KMS-11 (cell line): Measurements from ENCODE around the gene EPHB3.

Source experiments
- H2AFZ ChIP-seq: fragments of 200-600 bp; sonication (generic); 2 replicates; pipeline ENCODE4 v1.6.1; 2016; ENCODE audit warnings: antibody characterized with exemption, mixed run types, low read depth
- H3K27ac ChIP-seq: fragments of 200-600 bp; sonication (generic); 2 replicates; pipeline ENCODE4 v1.6.1; 2016; ENCODE audit warnings: mild to moderate bottlenecking, mixed run types
- H3K27me3 ChIP-seq: fragments of 200-600 bp; sonication (generic); 2 replicates; pipeline ENCODE4 v1.6.1; 2017; ENCODE audit warnings: mild to moderate bottlenecking, low read depth, mixed run types, moderate library complexity; ENCODE audit not compliant: insufficient read depth
- H3K36me3 ChIP-seq: fragments of 200-600 bp; sonication (generic); 2 replicates; pipeline ENCODE4 v1.6.1; 2017; ENCODE audit warnings: mild to moderate bottlenecking, mixed run types; ENCODE audit not compliant: insufficient read depth
- H3K4me1 ChIP-seq: fragments of 200-600 bp; sonication (generic); 2 replicates; pipeline ENCODE4 v1.6.1; 2016; ENCODE audit warnings: mild to moderate bottlenecking, low read depth, mixed run types; ENCODE audit not compliant: poor library complexity, severe bottlenecking
- H3K4me2 ChIP-seq: fragments of 200-600 bp; sonication (generic); 2 replicates; pipeline ENCODE4 v1.7.0; 2016; ENCODE audit warnings: mild to moderate bottlenecking, mixed run types
- H3K4me3 ChIP-seq: fragments of 200-600 bp; sonication (generic); IDR thresholded peaks from 2 replicates; pipeline ENCODE4 v1.6.1; 2017; ENCODE audit warnings: low read depth, low read length, mixed read lengths; ENCODE audit not compliant: insufficient read depth
- H3K79me2 ChIP-seq: fragments of 200-600 bp; sonication (generic); 2 replicates; pipeline ENCODE4 v1.6.1; 2016; ENCODE audit warnings: low read depth, mixed run types; ENCODE audit not compliant: insufficient read depth
- H3K9ac ChIP-seq: fragments of 200-600 bp; sonication (generic); 2 replicates; pipeline ENCODE4 v1.6.1; 2016; ENCODE audit warnings: mild to moderate bottlenecking, mixed run types
- H4K20me1 ChIP-seq: fragments of 200-600 bp; sonication (generic); 2 replicates; pipeline ENCODE4 v1.6.1; 2016; ENCODE audit warnings: mild to moderate bottlenecking, mixed run types; ENCODE audit not compliant: insufficient read depth
- CTCF ChIP-seq: fragments of 200-600 bp; sonication (generic); conservative IDR thresholded peaks from 2 replicates; pipeline ENCODE4 v1.6.1; 2017; ENCODE audit warnings: low read depth, mild to moderate bottlenecking, antibody characterized with exemption, low read length, moderate library complexity, mixed read lengths

The EPHB3 gene

GRCh38 chr3:184566441-184567414 lies 5.1 kb downstream of the EPHB3 start:
- Histone ChIP-seq H3K4me3 (no peak overlapping the region), H4K20me1 (no peaks in the 10 kb centered on the region), H2AFZ (no peak overlapping the region), H3K27ac (no peak overlapping the region), H3K79me2 (no peaks in the 10 kb centered on the region), H3K36me3 (no peaks in the 10 kb centered on the region), H3K27me3 (peaks cover 30% of the 10 kb centered on the region), H3K9ac (no peak overlapping the region), H3K4me1 (no peaks in the 10 kb centered on the region), H3K4me2 (no peak overlapping the region)
- TF ChIP-seq CTCF, result no peak

- no peak overlapping the region for H3K9ac ChIP-seq
- no peak overlapping the region for H2AFZ ChIP-seq
- H4K20me1 ChIP-seq, result no peaks in the 10 kb centered on the region
- H3K4me1 ChIP-seq, result no peaks in the 10 kb centered on the region
- H3K4me3 ChIP-seq, result no peak overlapping the region
- no peaks in the 10 kb centered on the region for H3K79me2 ChIP-seq
- no peak for TF ChIP-seq CTCF
- peaks cover 30% of the 10 kb centered on the region for H3K27me3 ChIP-seq
- H3K4me2 ChIP-seq, result no peak overlapping the region
- no peak overlapping the region for H3K27ac ChIP-seq
- H3K36me3 ChIP-seq, result no peaks in the 10 kb centered on the region
These were observed 6.5 kb downstream of the EPHB3 start for GRCh38 chr3:184567946-184568559.

GRCh38 chr3:184568560-184568923 lies 7.0 kb downstream of the EPHB3 start:
- Histone ChIP-seq H3K4me3 (no peak overlapping the region), H2AFZ (no peak overlapping the region), H4K20me1 (no peaks in the 10 kb centered on the region), H3K9ac (no peak overlapping the region), H3K4me1 (no peaks in the 10 kb centered on the region), H3K36me3 (no peaks in the 10 kb centered on the region), H3K4me2 (no peak overlapping the region), H3K79me2 (no peaks in the 10 kb centered on the region), H3K27me3 (peaks cover 30% of the 10 kb centered on the region), H3K27ac (no peak overlapping the region)
- no peak for TF ChIP-seq CTCF

- no peak overlapping the region for H2AFZ ChIP-seq
- H3K27me3 ChIP-seq, result peaks cover 30% of the 10 kb centered on the region
- no peak for TF ChIP-seq CTCF
- no peak overlapping the region for H3K27ac ChIP-seq
- no peaks in the 10 kb centered on the region for H4K20me1 ChIP-seq
- H3K4me3 ChIP-seq, result no peak overlapping the region
- no peaks in the 10 kb centered on the region for H3K36me3 ChIP-seq
- H3K79me2 ChIP-seq, result no peaks in the 10 kb centered on the region
- H3K9ac ChIP-seq, result no peak overlapping the region
- no peaks in the 10 kb centered on the region for H3K4me1 ChIP-seq
- H3K4me2 ChIP-seq, result no peak overlapping the region
These were observed 7.6 kb downstream of the EPHB3 start for GRCh38 chr3:184568924-184569829.
